ENCODE results near the gene NRBF2.
A peak's percentile ranks its signal among the peaks of the same experiment; 100 is the strongest.

Gene NRBF2

DNA sequence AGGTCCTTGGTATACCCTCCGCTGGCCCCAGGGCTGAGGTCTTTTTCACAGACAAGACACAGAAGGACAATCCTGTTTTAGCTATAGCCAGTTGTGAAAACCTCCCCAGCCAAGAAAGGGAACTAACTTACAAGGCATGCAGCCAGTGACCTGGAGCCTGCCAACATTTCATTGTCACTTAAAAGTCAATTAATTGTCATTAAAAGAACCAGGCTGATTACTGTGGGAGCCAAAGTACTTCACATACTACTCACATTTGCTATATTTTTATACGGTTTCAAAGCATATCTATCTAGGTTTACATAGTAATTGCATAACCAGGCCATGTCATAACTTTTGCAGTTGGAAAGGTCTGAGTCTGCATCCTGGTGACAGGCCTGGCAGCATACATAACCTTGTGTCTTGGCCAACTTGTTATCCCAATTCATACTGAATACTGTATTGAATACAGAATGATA is 31.1 kb downstream of the NRBF2 start:
- no peak for DNase-seq (ENCODE audit: low read depth)

DNA sequence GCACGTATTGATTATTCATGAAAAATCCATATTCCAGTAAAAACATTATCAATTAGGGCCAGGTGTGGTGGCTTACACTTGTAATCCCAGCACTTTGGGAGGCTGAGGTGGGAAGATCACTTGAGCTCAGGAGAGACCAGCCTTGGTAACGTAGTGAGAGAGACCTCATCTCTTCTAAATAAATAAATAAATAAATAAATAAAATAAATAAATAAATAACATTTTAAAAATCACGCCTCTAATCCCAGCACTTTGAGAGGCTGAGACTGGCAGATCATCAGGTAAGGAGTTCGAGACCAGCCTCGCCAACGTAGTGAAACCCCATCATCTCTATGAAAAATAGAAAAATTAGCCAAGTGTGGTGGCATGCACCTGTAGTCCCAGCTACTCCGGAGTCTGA is 32.1 kb downstream of the NRBF2 start:
- DNase-seq (ENCODE audit: low read depth), result no peak

DNA sequence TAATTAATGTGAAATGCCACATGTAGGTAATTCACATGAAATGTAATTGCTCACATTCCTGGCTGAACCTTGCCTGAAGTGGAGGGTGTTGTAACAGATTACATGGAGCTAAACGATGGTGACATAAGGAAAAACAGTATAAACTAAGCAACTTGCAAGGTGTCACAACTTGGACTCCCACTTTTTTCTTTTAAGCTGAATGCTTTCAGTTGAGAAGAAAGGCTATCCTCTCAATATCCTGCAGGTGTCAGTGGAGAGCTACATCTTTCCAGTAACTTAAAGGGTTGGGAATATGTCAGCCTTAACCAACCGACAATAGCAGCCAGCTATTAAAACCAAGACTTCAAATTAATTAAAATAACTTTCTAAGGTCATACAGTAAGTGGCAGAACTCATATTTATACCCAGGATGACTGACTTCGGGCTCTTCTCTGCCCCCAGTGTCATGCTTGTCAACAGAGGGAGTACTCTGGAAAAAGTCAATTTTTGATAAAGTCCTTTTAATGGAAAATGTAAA is 33.7 kb downstream of the NRBF2 start:
- DNase-seq (ENCODE audit: low read depth), result peak; percentile 39

DNA sequence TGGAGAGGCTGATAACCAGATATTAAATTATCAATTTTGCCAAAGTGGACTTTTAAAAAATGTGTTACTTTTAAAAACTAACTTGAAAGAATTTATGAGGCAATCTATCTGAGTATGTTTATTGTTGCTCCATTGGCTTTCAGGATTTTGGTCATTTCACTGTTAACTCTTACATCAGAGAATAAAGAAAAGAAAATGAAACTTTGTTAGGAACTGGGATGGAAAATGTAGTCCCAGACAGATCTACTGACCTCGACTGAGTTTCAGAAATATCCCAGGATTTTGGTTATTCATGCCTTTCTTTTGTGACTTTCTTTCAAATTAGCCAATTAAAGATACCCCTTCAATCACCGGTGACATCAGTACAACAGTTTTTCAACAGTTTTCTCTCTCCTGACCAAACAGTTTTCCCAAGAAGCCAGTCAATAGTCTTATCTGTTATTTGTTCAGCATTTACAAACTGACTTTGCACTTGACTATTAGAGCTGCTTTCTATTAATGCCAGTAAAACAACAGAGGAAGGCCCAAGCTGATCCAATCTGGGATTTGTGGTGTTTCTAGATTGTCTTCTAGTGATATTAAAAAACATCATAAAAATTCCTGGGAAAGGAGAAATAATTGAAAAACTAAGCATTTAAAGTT is 35.8 kb downstream of the NRBF2 start:
- DNase-seq (ENCODE audit: low read depth), result no peak

DNA sequence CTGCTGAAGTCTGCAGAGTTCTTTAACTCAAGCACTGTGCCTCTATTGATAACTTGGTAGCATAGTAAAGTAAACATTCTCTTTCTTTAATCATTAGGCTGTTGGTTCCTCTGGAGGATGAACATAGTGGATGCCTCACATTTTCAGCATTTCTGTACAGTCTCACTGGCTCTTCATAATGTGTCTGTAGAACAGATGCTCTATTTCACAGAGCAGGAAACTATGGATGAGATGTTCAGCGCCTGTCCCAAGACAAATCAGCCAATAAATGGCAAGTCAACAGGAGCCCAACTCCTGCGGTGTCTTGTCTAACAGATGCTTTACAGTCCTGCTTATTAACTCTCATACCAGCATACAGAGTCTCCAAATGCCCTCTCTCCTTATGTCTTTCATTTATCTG is 36.5 kb downstream of the NRBF2 start:
- DNase-seq (ENCODE audit: low read depth), result no peak

DNA sequence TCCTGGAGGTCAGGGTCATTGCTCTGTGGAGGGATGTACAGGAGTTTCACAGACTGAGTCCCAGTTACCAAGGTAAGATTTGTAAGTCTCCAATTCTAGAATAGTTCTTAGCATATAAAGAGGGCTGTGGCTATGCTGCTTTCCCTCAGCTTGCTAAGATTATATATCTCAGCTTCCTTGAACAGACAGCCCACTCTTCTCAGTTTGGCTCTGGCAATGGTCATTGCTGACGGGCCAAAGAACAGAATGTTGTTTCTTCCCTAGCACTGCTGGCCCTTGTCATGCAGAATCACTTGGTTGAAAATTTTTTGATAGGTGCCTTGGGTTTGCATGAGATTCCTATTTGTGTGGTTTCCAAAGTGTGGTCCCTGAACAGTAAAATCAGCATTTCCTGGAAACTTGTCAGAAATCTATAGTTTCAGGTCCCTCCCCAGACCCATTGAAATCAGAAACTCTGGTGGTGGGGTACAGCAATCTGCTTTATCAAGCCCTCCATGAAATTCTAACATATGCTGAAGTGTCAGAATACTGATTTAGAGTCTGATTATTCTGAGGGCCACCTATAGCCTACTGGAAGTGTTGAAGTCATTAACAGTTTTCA is 38.2 kb downstream of the NRBF2 start:
- DNase-seq (ENCODE audit: low read depth), result no peak

DNA sequence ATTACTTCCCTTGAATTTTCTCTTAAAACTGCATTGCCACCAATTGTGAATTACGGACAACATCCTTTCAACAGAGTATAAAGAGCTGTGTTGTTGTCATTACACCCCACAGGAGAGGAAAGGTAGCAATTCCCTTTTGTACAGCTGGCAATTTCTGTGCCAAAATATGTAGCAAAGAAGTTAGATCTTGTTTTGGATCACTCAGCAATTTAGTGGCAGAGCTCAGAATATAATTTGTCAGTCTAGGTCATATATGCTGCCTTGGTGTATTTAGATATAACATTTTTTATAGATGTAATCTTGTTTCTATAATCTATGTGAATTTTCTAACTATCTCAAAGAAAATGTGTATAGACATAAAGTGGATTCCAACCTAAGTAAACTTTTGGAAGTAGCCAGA is 38.8 kb downstream of the NRBF2 start:
- no peak for DNase-seq (ENCODE audit: low read depth)

DNA sequence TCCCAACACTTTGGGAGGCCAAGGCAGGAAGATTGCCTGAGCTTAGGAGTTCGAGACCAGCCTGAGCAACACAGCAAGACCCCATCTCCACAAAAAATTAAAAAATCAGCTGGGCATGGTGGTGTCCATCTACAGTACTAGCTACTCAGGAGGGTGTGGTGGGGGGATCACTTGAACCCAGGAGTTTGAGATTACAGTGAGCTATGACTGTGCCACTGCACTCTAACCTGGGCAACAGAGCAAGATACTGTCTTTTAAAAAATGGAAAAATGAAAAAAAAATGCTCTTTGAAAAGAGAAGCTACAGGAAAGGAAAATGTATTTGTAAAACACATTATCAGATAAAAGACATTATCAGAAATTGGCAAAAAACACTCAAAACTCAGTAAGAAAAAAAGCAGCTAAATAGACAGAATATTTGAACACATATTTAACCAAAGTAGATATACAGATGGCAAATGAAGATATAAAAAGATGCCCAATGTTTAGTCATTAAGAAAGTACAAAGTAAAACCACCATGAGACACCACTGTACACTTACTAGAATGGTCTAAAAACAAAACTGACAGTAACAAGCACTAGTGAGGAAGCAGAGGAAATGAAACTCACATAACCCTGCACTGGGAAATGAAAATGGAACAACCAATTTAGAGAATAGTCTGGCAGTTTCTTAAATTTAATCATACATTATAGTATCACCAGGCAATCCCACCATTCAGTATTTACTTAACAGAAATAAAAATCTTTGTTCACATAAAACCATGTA is 40.5 kb downstream of the NRBF2 start:
- DNase-seq (ENCODE audit: low read depth), result no peak

DNA sequence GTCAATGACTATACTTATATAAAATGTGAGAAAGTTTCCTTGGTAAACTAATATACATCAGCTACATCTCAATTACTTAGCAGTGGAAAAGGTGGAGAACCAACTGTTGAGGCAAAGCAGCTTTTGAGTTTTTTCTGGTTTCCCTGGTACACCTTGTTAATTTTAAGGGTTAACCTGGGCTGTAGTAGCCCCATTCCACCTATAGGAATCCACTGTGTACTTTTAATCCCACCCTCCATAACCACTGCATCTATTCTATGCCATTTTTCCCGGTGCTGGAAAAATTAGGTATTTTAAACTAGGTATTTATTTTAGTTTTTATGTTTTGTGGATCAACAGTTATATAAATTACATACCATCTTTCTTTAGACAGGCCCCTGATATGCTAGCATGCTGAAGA is 42.4 kb downstream of the NRBF2 start:
- DNase-seq (ENCODE audit: low read depth), result no peak

DNA sequence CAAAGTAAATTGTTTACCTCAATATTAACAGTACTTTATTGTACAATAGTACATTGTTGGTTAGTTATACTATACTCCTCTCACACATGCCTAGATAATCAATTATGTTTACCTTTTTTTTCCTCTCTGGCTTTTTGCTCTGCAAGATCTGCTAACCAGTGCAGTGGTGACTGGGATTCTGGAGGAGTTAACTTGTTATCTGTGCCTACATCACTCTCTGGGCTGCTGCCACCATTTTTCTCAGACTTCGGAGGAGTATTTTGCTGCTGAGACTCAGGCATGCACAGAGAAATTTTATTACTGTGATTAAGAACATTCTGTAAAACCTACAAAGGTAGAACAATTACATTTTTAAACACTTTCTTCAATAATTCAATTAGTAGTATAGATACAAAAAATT is 59.7 kb downstream of the NRBF2 start:
- DNase-seq (ENCODE audit: low read depth), result no peak

DNA sequence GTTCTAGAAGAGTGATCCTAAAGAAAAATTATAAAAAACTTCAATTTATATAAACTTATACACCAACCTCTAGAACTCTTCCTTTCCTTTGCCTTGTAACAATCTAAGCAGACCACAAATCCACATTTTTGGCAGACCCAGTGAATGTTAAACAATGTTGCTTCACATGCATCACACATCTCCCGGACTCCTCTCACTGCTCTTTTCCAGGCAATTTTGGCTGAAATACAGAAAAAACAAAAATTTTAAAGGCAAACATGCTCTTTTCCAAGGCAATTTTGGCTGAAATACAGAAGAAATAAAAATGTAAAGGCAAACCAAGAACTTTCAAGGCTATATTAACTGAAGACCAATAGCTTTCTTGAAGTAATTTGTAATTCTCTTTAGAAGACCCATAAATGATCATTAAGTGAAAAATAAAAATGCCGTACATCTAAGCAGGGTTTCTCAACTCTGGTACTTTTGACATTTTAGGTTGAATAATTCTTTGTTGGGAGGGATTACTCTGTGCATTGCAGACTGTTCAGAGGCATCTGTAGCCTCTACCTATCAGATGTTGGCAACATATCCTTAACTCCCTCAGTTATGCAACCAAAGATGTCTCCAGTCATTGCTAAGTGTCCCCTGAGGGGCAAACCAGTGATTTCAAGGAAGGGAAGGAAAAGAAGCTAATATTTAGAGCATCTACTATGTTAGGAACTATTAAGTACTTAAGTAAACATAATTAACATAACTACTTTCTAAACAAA is 64.4 kb downstream of the NRBF2 start:
- no peak for DNase-seq (ENCODE audit: low read depth)

DNA sequence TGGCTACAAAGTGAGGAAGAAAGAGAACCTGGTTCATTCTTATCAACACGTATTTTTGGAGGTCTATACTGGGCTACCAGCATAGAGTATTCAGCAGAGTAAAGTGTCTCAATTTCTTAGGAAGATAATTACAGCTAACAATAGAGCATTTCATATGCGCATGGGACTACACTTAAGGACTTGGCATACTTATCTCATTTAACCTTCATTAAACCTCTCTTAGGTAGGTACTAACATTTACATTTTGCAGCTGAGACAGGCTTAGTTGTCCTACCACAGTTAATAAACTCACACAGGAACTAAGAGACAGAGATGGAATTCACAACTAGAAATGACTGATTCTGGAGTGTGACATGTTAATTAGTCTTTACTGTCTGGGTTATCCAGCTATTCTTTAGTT is 66.6 kb downstream of the NRBF2 start:
- no peak for DNase-seq (ENCODE audit: low read depth)

DNA sequence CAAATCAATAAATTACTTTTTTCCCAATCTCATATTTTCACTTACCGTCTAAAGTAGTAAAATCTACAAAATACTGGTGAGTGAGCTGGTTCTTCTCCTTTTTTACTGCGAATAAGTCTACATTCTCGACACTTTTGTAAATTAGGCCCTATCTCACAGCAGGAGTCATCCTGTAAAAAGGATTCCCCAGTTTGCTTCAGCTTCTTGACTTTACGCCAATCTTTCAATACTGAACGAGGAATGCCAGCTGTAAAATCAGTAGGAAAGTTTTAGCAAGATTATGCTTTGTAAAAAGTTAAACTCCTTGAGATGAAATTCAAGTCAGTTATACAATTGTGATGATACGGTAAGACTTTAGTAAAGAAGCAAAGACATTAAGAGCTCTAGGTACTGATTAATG is 67.3 kb downstream of the NRBF2 start:
- DNase-seq (ENCODE audit: low read depth), result no peak

DNA sequence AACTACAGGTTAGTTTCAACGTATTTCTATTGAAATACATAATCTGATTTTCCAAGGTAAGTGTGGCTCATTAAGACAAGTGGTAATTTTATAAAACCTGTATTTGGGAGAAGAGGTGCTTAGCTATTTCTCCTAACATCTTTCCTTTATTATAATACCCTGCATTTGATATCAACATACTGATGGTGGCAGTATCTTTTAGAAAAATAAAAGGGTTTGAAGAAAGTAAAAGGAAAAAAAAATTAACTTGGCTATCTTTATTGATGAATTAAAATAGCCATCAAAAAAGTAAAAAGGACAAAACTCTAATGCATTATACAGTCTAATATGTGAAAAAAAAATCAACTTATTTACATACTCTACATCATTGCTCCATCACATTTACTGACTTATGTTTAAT is 68.0 kb downstream of the NRBF2 start:
- DNase-seq (ENCODE audit: low read depth), result no peak
